ENCODE measurements around the gene MYO5B.
"Not testable (repeated sequence)": the region's sequence is repeated elsewhere in the genome, so short reads cannot be mapped to it uniquely, and the experiment has no call there.

MYO5B gene

DNA sequence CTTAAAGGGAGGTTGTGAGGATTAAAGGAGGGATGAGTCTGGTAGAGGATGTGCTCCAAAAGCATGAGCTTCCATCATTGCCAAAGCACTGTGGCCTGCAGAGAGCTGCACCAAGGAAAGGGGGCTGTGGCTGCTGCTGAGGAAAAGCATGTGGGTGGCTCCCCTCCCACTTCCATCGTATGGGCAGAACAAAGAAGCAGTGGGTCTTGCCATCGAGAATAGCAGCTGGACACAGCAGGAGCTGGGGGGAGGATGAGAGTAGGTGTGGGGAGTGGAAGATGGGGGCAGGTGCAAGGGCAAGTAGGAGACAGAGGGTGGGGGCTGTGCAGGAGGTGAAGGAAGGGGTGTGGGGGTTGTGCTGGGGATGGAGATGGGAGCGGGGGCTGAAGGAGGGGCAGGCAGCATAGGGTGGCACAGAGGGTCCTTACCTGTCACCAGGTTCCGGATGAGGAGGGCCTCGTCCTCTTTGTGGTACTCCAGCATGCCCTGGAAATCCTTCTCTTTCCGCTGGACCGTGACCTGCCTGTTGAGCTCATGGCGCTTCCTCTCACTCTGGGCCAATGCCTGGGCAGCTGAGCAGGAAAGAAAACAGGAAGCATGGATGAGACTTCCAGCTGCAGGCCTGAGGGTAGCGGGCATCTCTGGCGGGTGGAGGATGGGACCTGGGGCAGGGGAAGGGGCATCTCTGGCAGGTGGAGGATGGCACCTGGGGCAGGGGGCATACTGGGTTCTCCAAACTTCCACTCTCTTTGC lies 348.1 kb downstream of the MYO5B start:
- no peak for DNase-seq

DNA sequence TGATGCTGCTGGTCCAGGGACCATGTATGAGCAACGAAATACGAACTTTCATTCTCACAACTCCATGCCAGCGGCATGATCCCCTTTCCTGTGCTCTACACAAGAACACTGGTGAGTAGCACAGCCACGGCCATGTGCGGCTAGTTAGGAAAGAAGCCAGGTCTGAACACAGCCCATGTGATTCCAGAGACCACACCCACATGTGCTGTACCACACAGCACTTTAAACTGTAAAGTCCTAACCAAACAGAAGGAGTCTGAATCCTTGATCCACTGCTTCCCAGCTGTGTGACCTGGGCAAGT lies 348.6 kb downstream of the MYO5B start:
- no peak for DNase-seq

DNA sequence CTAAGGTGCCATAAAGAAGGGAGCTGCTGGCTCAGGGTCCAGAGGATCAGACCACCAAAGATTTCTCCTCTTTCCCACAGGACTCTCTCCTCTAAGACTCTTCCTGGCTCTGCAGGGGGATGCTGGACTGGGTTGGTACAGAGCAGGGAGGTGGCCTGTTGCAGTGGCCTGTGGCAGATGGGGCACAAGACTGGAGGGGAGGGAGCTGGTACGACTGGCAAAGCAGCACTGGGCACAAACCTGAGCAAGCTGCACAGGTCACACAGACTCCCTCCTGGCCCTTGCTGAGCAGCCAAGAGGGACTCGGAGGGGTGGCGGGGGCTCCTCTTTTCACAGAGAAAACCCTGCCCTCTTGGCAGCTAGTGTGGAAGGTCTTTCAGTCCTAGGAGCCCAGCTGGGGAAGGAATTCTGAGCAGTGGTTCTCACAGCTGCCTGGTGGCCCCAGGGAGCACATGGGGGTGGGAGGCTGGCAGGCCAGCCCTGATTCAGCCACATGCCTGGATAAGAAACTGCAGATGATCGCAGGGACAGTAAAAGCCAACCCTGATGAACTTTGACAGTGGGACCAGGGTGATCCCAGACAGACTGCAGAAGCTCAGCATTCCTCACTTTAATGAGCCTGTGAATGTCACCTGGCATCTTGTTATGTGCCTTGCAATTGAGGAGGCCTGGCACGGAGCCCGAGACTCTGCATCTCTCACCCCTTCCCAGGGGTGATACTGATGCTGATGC lies 349.2 kb downstream of the MYO5B start:
- no peak for DNase-seq

DNA sequence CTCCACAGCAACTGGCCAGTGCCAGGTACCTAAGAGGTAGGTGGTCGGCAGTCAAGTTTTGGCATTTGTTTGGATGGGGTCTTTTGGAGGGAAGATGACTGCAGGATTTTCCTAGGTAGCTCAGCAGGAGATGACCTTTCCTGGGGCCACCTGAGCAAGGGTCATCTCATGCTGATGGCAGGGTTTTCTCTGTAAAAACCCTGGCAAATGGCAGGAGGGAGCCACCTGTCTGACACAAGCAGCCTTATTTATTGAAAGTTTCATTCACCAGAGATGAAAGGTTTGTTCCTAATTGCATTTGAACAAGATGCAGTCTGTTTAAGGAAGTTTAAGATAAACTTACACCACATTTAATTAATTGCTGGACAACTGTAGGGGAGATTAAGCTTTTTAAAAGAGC lies 350.0 kb downstream of the MYO5B start:
- DNase-seq: no peak

DNA sequence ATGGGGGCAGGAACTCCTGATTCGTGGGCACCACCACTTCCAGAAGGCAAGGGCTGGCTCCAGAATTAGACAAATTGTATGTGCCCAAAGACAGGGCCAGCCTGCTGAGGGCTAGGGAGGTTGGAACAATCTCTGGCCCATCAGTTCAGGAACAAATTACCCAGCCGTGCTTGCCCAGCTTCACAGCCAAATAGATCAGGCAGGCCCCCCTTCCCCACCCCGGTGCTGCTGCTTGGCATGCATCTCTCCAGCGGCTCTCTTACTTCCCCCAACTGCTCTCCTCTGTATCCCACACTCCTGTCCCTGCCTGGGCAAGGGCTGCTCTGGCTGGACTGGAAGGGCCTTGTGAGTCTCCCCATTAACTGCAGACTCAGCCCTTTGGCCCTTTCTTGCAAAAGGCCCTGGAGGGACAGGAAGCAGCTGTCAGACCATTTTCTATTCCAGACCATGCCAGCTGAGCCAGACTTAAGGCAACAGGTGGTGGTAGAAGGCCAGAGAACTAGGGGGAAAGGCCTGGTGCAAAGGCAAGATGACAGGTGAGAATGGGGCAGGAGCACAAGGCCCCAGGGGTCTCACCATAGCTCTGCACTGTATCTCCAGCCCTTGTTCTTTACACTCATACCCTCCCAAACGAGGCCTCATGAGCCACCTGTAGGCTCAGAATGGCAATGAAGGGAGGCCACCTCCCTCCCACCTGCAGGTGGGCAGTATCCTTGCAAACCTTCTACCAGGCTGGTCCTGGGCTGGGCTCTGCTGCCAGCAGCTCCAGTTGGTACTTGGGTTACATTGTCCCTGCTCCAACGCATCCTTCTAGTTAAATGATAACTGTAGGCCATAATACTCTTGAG lies 350.9 kb downstream of the MYO5B start:
- no peak for DNase-seq

DNA sequence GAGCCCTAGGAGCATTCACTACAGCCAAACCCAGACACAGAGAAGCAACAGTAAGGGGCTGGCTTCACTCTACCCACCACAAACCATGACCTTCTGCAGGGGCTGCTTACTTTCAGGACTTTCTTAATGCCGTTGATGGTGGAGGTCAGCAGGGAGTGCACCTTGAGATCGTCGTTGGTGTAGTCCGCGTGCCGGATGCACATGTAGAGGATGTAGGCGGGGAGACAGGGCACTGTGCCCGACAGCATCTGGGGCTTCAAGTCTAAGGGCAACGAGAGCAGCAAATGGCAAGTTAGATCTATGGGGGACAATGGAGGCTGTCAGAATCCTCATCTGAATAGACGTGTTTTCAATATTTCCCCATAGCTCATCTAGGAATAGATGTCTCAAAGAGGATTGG lies 351.8 kb downstream of the MYO5B start:
- DNase-seq: no peak

DNA sequence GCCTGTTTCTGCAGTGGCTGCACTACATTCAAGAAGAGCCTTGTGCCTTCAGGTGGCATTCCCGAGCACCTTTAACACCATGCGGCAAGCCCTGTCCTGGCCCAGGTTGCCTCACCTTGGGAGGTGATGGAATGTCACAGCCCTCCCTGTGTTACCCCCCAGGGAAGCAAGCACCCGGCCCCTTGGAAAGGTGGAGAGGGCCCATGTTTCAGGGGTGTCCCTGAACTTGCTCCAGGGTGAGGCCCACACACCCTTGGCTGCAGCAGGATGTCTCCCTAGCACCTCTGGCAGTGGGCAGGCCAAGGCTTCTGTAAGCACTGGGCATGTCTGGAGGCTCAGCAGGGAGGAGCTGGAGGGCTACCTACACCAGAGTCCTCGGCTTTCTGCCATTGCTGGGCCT lies 352.3 kb downstream of the MYO5B start:
- no peak for DNase-seq

DNA sequence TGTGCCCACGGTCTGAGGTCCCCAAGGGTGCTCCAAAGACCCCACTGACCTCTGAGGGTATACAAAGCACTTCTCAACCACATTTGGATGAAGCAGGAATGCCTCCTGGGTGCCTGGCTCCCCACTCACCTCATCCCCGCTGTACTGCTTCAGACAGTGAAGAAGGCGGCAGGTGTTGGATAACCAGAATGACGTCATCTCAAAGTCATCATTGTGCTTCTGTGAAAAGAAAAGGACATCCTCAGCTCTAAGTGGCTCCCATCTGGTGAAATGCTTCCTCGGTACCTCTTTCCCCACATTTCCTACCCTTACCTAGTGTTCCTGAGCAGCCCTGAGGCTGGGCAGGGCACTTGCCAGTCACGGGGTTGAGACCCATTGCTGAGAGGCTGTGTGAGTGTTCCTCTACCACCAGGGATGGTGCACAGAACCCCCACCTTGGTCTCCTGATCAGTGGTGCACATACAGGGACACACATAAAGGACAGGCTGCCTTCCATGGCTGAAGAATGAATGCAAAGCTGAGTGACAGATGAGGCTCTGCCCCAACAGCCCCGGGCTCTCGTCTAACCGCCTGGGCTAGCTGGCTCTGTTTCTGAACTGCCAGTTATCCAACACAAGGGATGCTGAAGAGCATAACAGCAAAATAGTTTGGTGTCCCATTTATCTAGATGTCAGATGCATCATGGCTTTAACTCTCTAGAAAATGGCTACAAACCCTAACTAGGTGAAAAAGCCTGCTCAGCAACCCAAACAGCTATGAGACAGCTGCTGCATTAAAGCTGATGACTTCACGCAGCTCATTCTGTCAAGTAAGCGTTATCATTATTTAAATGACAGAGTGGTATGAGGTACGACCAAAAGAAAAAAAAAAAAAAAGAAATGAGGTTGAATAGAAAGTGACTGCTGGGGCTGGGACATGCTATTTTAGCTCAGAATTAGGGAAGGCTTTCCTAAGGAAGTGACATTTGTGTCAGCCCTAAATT lies 353.4 kb downstream of the MYO5B start:
- no peak for DNase-seq

DNA sequence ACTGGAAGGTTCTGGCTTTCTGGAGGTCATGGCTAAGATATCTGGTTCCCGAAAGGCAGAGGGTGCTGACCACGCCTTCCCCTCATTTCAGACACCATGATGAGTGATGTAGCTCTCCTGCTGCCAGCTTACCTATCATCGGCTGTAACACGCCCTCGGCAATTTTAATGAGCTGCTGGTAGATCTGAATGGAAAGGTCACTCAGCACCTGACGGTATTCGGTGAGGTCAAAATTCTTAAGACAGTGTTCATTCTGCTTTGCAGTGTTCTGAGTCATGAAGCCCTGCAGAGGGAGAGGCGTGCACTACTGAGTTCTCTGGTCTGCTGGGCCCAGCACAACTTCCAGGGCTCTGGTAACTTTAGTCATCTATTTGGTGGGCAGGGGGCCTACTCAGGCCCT lies 355.9 kb downstream of the MYO5B start:
- DNase-seq: no peak

DNA sequence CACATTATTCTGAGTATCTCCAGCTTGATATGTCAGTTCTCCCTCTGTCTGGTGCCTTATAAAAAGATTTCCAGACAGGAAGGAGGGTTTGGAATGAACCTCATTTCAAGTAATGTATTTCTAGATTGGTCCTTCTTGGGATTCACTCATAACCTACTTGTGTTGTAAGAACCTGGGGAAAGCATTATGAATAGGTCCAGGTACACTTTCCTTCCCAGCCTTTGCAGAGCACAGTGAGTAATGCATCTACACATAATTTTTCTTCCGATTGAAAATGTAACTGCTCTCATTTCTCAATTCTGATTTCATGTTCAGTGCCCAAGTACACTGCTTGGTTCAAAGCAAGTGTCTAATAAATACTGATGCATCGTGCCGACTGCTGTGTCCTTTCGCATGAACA lies 356.6 kb downstream of the MYO5B start:
- no peak for DNase-seq

DNA sequence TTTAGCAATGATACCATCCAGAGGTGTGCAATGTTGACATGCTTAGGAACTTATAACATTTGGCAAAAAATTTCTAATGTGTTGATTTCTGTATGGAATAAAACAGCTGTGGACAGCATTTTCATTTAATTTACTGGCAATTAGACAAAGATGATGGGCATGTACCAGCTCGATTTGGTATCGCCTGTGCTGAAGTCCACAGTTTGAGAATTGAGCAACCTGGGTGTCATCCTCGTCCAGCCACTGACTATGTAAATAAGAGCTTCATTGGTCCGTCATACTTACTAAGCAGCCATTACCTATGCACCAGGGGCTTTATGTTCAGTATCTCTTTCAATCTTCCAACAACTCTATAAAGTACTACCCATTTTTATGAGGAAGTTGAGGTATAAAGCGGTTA lies 357.1 kb downstream of the MYO5B start:
- no peak for DNase-seq

DNA sequence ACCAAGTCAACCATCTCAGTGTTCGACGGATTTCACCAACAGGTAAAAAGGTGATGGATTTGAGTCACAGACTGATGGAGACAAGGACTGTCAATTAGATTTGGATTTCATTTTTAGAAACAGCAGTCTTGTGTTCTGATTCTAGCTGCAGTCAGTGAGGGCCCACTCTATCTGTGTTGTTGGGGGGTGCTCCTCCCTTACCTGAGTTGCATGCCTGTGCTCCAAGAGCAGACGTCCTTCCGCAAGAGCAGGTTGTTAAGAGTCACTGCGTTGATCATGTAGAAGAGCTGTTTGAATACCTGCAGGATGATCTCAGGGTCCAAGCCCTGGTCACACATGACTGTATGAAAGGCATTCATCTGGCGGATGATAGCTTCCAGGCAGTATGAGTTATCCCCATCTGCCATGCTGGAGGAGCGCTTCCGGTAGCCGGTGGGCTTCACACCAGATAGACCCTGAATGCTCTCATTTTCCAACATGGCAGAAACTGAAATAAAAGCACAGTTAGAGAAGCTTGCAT lies 357.6 kb downstream of the MYO5B start:
- not testable (repeated sequence) for DNase-seq

DNA sequence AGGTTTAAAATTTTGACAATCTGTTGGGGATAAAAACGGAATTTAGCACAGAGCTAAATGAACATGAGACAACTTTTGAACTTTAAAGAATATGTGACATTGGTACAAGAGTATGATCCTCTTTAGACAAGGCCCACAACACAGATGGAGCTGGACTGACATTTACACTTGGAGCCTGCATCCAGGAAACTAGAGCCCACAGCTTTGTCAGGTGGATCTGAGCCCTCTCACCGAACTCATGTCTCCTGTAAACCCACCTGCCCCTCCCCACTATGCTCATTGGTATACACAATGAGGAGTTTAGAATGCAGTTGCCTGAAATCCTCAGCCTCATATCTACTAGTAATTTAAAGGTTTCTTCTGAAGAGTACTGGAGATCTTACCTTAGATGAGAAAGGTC lies 359.5 kb downstream of the MYO5B start:
- DNase-seq: no peak

DNA sequence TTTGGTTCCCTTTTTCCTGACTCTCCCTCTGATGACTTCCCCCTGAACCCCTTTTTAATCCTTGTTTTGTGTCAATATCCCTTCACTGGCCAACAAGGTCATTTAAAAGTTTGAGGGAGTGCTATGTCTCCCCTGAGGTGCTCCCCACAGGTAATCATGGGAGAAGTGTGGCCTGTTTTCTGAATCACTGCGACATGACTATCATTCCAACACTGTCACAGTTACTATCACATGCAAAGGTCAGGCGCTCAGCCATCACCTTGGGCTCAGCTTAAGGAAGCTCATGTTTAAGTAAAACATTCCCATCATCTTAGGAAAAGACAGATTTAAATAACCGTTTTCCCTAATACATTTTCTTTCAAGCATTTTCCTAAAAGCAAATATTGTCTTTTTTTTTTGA lies 360.7 kb downstream of the MYO5B start:
- no peak for DNase-seq

DNA sequence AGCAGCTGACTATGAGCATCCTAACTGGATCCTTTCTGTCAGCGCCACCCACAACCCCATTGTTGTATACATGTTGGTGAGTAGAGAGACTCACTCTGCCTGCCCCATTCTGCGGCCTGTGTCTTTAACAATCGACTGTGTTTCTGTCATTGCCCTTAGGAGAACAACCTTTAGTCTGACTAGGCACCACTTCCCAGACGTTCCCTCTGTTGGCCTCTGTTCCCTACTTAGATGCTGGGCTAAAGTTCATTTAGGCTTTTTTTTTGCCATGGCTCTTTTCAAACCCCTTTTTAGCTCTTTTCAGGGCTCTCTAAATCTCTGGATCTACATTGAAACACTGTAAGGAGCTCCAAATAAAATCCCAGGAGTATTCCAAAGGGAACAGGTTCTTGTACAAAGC lies 361.1 kb downstream of the MYO5B start:
- DNase-seq: no peak

DNA sequence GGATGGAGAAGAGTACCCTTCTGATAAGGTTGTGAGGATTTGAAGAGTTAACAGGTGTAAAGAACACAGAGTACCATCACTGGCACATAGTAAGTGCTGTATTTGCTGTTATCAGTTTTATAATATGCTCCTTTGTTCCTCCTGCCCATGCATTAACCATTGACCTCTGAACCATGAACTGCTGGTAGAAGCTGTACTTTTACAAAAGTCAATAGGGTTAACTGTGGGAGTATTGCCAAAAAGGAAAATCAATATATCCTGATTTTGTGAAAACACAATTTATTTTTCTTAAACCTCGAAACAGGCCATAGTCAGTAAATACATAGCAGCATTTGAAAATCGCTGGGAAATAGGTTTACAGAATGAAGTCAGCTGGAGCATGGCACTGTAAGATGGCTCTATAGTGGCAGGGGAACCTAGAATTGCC lies 362.7 kb downstream of the MYO5B start:
- DNase-seq: no peak

DNA sequence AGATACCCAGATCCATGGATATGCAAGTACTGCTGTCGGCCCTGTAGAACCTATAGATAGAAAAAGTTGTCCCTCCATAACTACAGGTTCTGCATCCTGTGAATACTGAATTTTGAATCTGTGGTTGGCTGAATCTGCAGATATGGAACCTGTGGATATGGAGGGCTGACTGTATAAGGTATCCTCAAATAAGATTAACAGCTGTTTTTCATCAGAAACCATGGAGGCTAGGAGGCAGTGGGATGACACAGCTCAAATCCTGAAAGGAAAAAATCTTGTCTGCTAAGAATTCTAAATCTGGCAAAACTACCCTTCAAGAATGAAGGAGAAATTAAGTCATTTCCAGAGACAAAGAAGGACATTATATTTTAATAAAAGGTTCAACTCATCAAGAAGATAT lies 367.0 kb downstream of the MYO5B start:
- no peak for DNase-seq

DNA sequence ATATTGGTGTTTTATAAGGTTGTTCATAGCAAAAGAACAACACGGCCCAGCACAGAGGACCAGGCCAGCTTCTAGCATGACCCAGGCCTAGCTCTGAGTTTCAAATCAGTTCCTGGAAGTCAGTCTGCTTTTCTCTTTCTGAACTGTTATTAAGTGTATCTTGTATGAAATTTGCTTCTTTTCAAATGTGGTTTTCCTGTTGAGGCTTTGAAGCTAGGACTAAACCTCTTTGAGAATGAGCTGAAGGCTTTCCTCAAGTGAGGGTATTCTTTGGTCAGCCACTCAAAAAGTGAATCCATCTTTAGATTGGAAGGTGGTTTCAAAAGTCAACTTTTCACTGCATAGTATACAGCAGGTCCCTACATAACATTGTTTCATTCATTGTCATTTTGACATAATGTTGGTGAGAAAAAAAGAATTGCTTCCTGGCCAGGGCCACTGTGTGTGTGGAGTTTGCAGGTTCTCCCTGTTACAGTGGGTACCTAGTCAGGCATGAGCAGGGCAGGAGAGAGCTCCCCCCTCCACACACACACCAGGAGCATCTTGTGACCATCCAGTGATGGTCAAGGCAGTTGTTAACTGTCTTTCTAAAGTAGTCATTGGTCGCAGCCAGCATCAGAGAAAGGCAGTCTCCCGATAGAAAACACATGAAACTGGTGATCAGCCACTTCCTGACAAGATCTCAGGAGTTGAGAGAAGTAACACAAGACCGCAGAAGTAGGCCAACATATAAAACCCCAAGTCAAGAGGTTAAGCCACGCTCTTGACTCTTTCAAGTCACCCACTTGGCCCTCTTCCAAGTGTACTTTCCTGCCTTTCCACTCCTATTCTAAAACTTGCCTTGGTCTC lies 374.9 kb downstream of the MYO5B start:
- no peak for DNase-seq

DNA sequence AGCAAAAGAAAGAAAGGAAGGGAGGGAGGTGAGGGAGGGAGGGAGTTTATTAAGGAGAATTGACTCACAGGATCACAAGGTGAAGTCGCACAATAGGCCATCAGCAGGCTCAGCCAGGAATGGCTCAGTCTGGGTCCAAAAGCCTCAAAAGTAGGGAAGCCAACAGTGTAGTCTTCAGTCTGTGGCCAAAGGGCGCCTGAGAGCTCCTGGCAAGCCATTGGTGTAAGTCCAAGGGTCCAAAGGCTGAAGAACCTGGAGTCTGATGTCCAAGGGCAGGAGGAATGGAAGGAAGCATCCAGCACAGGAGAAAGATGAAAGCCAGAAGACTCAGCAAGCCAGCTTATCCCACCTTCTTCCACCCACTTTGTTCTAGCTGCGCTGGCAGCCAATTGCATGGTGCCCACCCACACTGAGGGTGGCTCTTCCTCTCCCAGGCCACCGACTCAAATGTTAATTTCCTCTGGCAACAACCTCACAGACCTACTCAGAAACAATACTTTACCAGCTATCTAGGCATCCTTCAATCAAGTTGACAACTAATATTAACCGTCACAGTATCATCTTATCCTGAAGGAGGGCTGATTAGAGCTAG lies 375.8 kb downstream of the MYO5B start:
- no peak for DNase-seq

DNA sequence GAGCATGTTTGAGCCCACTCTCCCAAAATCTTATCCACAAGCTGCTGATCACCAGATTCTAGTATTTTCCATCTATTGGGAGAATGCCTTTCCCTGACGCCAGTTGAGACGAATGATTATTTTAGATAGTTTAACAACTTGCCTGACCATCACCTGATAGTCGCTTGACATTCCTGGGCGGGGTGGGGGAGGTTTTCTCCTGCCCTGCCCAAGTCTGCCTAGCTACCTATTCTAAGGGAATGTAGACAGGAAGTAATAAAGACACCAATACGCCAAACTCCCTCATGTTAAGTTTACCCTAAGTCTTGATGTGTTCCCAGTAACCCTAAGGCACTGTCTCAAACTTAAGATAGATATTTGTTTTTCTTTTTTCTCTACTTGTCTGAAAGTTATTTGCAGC lies 377.0 kb downstream of the MYO5B start:
- DNase-seq: no peak

DNA sequence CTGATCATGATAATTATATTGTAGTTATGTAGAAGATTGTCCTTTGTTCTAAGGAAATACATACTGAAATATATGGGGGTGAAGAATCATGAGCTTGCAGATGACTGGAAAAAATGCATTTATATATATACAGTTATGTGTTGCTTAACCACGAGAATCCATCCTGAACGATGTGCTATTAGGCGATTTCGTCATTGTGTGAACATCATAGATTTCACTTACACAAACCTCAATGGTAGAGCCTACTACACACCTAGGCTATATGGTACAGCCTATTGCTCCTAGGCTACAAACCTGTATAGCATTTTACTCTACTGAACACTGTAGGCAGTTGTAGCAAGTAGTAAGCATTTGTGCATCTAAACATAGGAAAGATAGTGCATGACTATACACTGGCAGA lies 379.0 kb downstream of the MYO5B start:
- no peak for DNase-seq

All from NCI-H1930 (cell line).